Peyer's patch (tissue), 4 donors: ENCODE measurements around the gene FGD5. TPM values are rescaled to one million over a fixed set of nuclear protein-coding genes. Genes with fewer than 3 reads are reported as not detected.
"Not testable (repeated sequence)": the region's sequence is repeated elsewhere in the genome, so short reads cannot be mapped to it uniquely, and the experiment has no call there.

Experiments
- DNase-seq, 3 donors: peaks; one replicate each; pipeline ENCODE4 v3.0.0-alpha.2; 2017 to 2019
- H3K27ac ChIP-seq, 4 donors: fragments of 200-600 bp; sonication (generic); one replicate each; pipeline ENCODE4 v1.5.1; 2016 to 2019
- H3K27me3 ChIP-seq, 2 donors: fragments of 200-600 bp; sonication (generic); one replicate each; pipeline ENCODE4 v1.5.1; 2019
- H3K36me3 ChIP-seq, 3 donors: fragments of 200-600 bp; sonication (generic); one replicate each; pipeline ENCODE4 v1.5.1; 2016 to 2019
- H3K4me1 ChIP-seq, 4 donors: fragments of 200-600 bp; sonication (generic); one replicate each; pipeline ENCODE4 v1.5.1; 2016 to 2019
- H3K4me3 ChIP-seq, 4 donors: fragments of 200-600 bp; sonication (generic); 1 replicate in 3 of 4; 2 replicates in 1 of 4; pipeline ENCODE4 v1.5.1; 2016 to 2019; ENCODE audit warnings: mild to moderate bottlenecking in 1 of 4
- H3K9me3 ChIP-seq, 4 donors: fragments of 200-600 bp; sonication (generic); one replicate each; pipeline ENCODE4 v1.5.1; 2016 to 2019; ENCODE audit warnings: mild to moderate bottlenecking in 1 of 4
- CTCF ChIP-seq, 6 experiments: fragments of 450-650 bp in 4 of 6; fragments of 200-600 bp in 2 of 6; sonication (generic) in 1 of 6; IDR thresholded peaks; one replicate each; pipeline ENCODE4 v1.5.1; 2017 to 2019; ENCODE audit warnings: antibody characterized with exemption in 6 of 6, mild to moderate bottlenecking in 3 of 6, moderate library complexity in 1 of 6
- POLR2A ChIP-seq, 2 donors: fragments of 450-650 bp; IDR thresholded peaks; one replicate each; pipeline ENCODE4 v1.5.1; 2017; ENCODE audit warnings: antibody characterized with exemption in 2 of 2, mild to moderate bottlenecking in 2 of 2, moderate library complexity in 2 of 2
- total RNA-seq, 4 donors: library from RNA; depleted of rRNA; stranded (reverse); fragments of >200 nt; gene quantifications; one replicate each; pipeline ENCODE4 v1.1.0, GENCODE V29; 2016

The FGD5 gene
- total RNA-seq, 4 donors from 2014 or later = 8.6 to 65.2 (median 18.1) TPM

- Histone ChIP-seq H3K4me3 (no peak overlapping the region), H3K9me3 (no peaks in the 10 kb centered on the region), H3K27ac (no peak overlapping the region), H3K4me1 (peaks cover 0 to 22% (median 2%) of the 10 kb centered on the region in 4 donors), H3K27me3 (no peaks in the 10 kb centered on the region), H3K36me3 (no peaks in the 10 kb centered on the region)
- TF ChIP-seq CTCF (IDR thresholded peaks at IDR 0.05) (no peak), POLR2A (IDR thresholded peaks at IDR 0.05) (no peak)
- no peak for DNase-seq
Measured at GRCh38 chr3:14808502-14809266, 10.1 kb upstream of the FGD5 start.

- peak overlapping the region in 3 of 4 donors; percentile 17 to 62 (median 51) for H3K4me3 ChIP-seq
- H3K27me3 ChIP-seq, H3K9me3 ChIP-seq, H3K36me3 ChIP-seq: not testable (repeated sequence)
- peaks cover 0 to 14% (median under 1%) of the 10 kb centered on the region in 4 donors for H3K4me1 ChIP-seq
- H3K27ac ChIP-seq = peak overlapping the region in 3 of 4 donors; percentile 17 to 65 (median 65)
- DNase-seq = peak in 1 of 3 donors; percentile 45
Measured at GRCh38 chr3:14809611-14810010, 9.2 kb upstream of the FGD5 start.

- H3K36me3 ChIP-seq = no peaks in the 10 kb centered on the region
- TF ChIP-seq CTCF (IDR thresholded peaks at IDR 0.05) = no peak
- no peak for TF ChIP-seq POLR2A (IDR thresholded peaks at IDR 0.05)
- peak overlapping the region; percentile 37 to 62 (median 52) for H3K4me3 ChIP-seq
- H3K27ac ChIP-seq = peak overlapping the region; percentile 57 to 81 (median 71)
- H3K27me3 ChIP-seq = no peaks in the 10 kb centered on the region
- H3K4me1 ChIP-seq = peaks cover 0 to 8% (median 0%) of the 10 kb centered on the region in 4 donors
- DNase-seq = peak in 1 of 3 donors; percentile 48
- no peaks in the 10 kb centered on the region for H3K9me3 ChIP-seq
Measured at GRCh38 chr3:14810070-14810791, 8.5 kb upstream of the FGD5 start.

- TF ChIP-seq CTCF (IDR thresholded peaks at IDR 0.05) = no peak
- no peak for TF ChIP-seq POLR2A (IDR thresholded peaks at IDR 0.05)
- H3K4me3 ChIP-seq = peak overlapping the region; percentile 37 to 62 (median 52)
- no peaks in the 10 kb centered on the region for H3K36me3 ChIP-seq
- no peaks in the 10 kb centered on the region for H3K9me3 ChIP-seq
- no peaks in the 10 kb centered on the region for H3K27me3 ChIP-seq
- H3K4me1 ChIP-seq = peaks cover 0 to 7% (median 0%) of the 10 kb centered on the region in 4 donors
- H3K27ac ChIP-seq = peak overlapping the region; percentile 57 to 81 (median 71)
- peak in 1 of 3 donors; percentile 41 for DNase-seq
Measured at GRCh38 chr3:14810801-14811661, 7.7 kb upstream of the FGD5 start.

- TF ChIP-seq POLR2A (IDR thresholded peaks at IDR 0.05) = no peak
- no peak for TF ChIP-seq CTCF (IDR thresholded peaks at IDR 0.05)
- Histone ChIP-seq H3K4me1 (peaks cover 0 to 7% (median 0%) of the 10 kb centered on the region in 4 donors), H3K27me3 (no peaks in the 10 kb centered on the region), H3K4me3 (peak overlapping the region; percentile 37 to 62 (median 52)), H3K27ac (peak overlapping the region; percentile 57 to 81 (median 71)), H3K36me3 (no peaks in the 10 kb centered on the region), H3K9me3 (no peaks in the 10 kb centered on the region)
- DNase-seq = no peak
Measured at GRCh38 chr3:14811684-14812083, 7.1 kb upstream of the FGD5 start.
